Loucy (cell line): ENCODE results near the gene USP25.

Source experiments
- EZH2phosphoT487 ChIP-seq: fragments of 200-600 bp; IDR thresholded peaks from 2 replicates; pipeline ENCODE4 v1.6.1; 2018; ENCODE audit warnings: antibody characterized with exemption, mild to moderate bottlenecking, moderate library complexity, borderline replicate concordance
- TF ChIP-seq, protein P1 (sequence below): fragments of 200-600 bp; sonication (generic); conservative IDR thresholded peaks from 2 replicates; pipeline ENCODE4 v1.5.1; 2014; ENCODE audit warnings: mild to moderate bottlenecking, antibody characterized with exemption, low read length

DNA sequence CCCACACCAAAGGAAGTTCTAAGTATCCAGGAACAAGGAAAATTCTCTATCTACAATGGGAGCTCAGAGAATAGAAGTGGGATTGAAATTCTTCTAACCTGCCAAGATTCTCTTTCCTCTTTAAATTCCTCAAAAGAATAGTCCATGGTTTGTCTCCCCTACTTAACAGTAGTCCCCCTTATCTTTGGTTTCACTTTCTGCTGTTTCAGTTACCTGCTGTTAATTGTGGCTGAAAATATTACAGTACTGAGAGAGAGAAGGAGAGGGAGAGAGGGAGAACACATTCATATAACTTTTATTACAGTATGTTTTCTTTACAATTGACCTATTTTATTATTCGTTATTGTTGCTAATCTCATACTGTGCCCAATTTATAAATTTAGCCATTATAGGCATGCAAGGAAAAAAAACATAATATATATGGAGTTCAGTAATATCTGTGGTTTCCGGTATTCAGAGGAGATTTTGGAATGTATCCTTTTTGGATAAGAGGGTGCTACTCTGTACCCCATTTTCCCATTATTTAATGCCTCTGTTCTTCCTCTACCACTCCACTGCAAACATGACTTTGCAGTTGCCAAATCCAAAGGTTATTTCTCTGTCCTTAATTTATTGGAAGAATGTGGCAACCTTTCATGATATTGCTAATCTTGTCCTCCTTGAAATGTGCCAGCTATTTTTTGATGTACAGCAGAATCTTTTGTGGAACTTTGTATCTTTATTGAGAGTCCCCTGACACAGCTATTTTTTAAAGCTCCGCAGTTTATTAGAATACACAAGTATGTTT lies 68.0 kb downstream of the USP25 start:
- TF ChIP-seq, protein P1, sequence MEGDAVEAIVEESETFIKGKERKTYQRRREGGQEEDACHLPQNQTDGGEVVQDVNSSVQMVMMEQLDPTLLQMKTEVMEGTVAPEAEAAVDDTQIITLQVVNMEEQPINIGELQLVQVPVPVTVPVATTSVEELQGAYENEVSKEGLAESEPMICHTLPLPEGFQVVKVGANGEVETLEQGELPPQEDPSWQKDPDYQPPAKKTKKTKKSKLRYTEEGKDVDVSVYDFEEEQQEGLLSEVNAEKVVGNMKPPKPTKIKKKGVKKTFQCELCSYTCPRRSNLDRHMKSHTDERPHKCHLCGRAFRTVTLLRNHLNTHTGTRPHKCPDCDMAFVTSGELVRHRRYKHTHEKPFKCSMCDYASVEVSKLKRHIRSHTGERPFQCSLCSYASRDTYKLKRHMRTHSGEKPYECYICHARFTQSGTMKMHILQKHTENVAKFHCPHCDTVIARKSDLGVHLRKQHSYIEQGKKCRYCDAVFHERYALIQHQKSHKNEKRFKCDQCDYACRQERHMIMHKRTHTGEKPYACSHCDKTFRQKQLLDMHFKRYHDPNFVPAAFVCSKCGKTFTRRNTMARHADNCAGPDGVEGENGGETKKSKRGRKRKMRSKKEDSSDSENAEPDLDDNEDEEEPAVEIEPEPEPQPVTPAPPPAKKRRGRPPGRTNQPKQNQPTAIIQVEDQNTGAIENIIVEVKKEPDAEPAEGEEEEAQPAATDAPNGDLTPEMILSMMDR, result no peak
- no peak for TF ChIP-seq EZH2phosphoT487
